Neuronal stem cell (in vitro differentiated cells): ENCODE measurements around the gene SAP30L.
A peak's percentile ranks its signal among the peaks of the same experiment; 100 is the strongest.

Experiments used
- DNase-seq: peaks from one replicate; pipeline ENCODE4 v3.0.0-alpha.2; 2013; ENCODE audit warnings: low spot score
- H2AFZ ChIP-seq: one replicate; pipeline ENCODE4 v1.6.1; 2013; ENCODE audit warnings: mild to moderate bottlenecking, low read length, inconsistent platforms
- H2AK5ac ChIP-seq: 2 replicates; pipeline ENCODE4 v1.6.1; 2013; ENCODE audit warnings: low read depth, mild to moderate bottlenecking, inconsistent platforms, low read length, moderate library complexity, mixed read lengths
- H2BK120ac ChIP-seq: 2 replicates; pipeline ENCODE4 v1.6.1; 2013; ENCODE audit warnings: low read depth, mild to moderate bottlenecking, inconsistent platforms, low read length, moderate library complexity, mixed read lengths
- H2BK12ac ChIP-seq: one replicate; pipeline ENCODE4 v1.6.1; 2013; ENCODE audit warnings: low read length, inconsistent platforms
- H2BK15ac ChIP-seq: 2 replicates; pipeline ENCODE4 v1.6.1; 2013; ENCODE audit warnings: mild to moderate bottlenecking, low read length, inconsistent platforms, mixed read lengths
- H2BK5ac ChIP-seq: one replicate; pipeline ENCODE4 v1.6.1; 2013; ENCODE audit warnings: inconsistent platforms, mild to moderate bottlenecking, low read length, moderate library complexity
- H3K14ac ChIP-seq: one replicate; pipeline ENCODE4 v1.6.1; 2013; ENCODE audit warnings: low read length, inconsistent platforms
- H3K18ac ChIP-seq: 2 replicates; pipeline ENCODE4 v1.6.1; 2013; ENCODE audit warnings: low read length, inconsistent platforms
- H3K23ac ChIP-seq: 2 replicates; pipeline ENCODE4 v1.6.1; 2013; ENCODE audit warnings: low read depth, mild to moderate bottlenecking, mixed read lengths, low read length, inconsistent platforms; ENCODE audit not compliant: poor library complexity
- H3K27ac ChIP-seq: replicated peaks from 3 replicates; pipeline ENCODE4 v1.5.1; 2013; ENCODE audit warnings: low read length, inconsistent platforms
- H3K27me3 ChIP-seq, 3 experiments: 2 replicates each; pipeline ENCODE4 v1.6.1; 2013; ENCODE audit warnings: low read length in 3 of 3, mild to moderate bottlenecking in 2 of 3, inconsistent platforms in 1 of 3, low read depth in 1 of 3, mixed read lengths in 1 of 3, moderate library complexity in 1 of 3; ENCODE audit not compliant: control insufficient read depth in 3 of 3, insufficient read depth in 3 of 3
- H3K36me3 ChIP-seq, 2 donors: replicated peaks in 1 of 2; 2 replicates each; pipeline ENCODE4 v1.6.1; 2013; ENCODE audit warnings: low read length in 2 of 2; ENCODE audit not compliant: control insufficient read depth in 2 of 2, insufficient read depth in 2 of 2
- H3K4ac ChIP-seq: 2 replicates; pipeline ENCODE4 v1.6.1; 2013; ENCODE audit warnings: inconsistent platforms, mild to moderate bottlenecking, low read length, moderate library complexity
- H3K4me1 ChIP-seq, 2 donors: 1 replicate in 1 of 2; 2 replicates in 1 of 2; pipeline ENCODE4 v1.6.1; 2013; ENCODE audit warnings: low read length in 2 of 2, low read depth in 1 of 2; ENCODE audit not compliant: control insufficient read depth in 2 of 2, insufficient read depth in 1 of 2
- H3K4me2 ChIP-seq: one replicate; pipeline ENCODE4 v1.6.1; 2013; ENCODE audit warnings: mild to moderate bottlenecking, low read length, inconsistent platforms; ENCODE audit not compliant: insufficient read depth, poor library complexity, severe bottlenecking
- H3K4me3 ChIP-seq, 2 donors: 2 replicates each; pipeline ENCODE4 v1.5.1; 2013; ENCODE audit warnings: low read length in 2 of 2, mild to moderate bottlenecking in 2 of 2, inconsistent platforms in 1 of 2, moderate library complexity in 1 of 2
- H3K79me1 ChIP-seq: one replicate; pipeline ENCODE4 v1.6.1; 2013; ENCODE audit warnings: low read depth, mild to moderate bottlenecking, inconsistent platforms, low read length, moderate library complexity
- H3K9ac ChIP-seq: one replicate; pipeline ENCODE4 v1.6.1; 2013; ENCODE audit warnings: mild to moderate bottlenecking, low read depth, low read length, inconsistent platforms; ENCODE audit not compliant: poor library complexity
- H3K9me3 ChIP-seq, 2 donors: replicated peaks in 1 of 2; 2 replicates each; pipeline versions ENCODE3 to v1.6.1; 2013; ENCODE audit warnings: low read length in 2 of 2, mild to moderate bottlenecking in 2 of 2, inconsistent platforms in 1 of 2, low read depth in 1 of 2, mixed read lengths in 1 of 2, moderate library complexity in 1 of 2; ENCODE audit not compliant: control insufficient read depth in 2 of 2, insufficient read depth in 1 of 2
- H4K8ac ChIP-seq: one replicate; pipeline ENCODE4 v1.6.1; 2013; ENCODE audit warnings: low read depth, mild to moderate bottlenecking, inconsistent platforms, low read length, moderate library complexity
- H4K91ac ChIP-seq: one replicate; pipeline ENCODE4 v1.6.1; 2013; ENCODE audit warnings: low read length, low read depth, mild to moderate bottlenecking, inconsistent platforms; ENCODE audit not compliant: poor library complexity
- WGBS, 2 donors: extraction: QIAGEN DNeasy Blood & Tissue Kit; methylation state at CpG; one replicate each; pipeline ENCODE4 v1.1.7; 2013; ENCODE audit warnings: missing lambda C conversion rate in 2 of 2, mixed read lengths in 1 of 2; ENCODE audit not compliant: insufficient read length in 2 of 2, insufficient replicate concordance in 1 of 2; ENCODE audit errors: extremely low coverage in 2 of 2; 5-methylcytosine and 5-hydroxymethylcytosine counted together

Gene SAP30L

GRCh38 chr5:154403234-154403633 is 42.6 kb upstream of the SAP30L start:
- H3K27me3 ChIP-seq = peaks cover 0 to 3% (median 0%) of the 10 kb centered on the region in 3 experiments
- no peak overlapping the region for H3K23ac ChIP-seq
- H3K27ac ChIP-seq = no peak overlapping the region
- H4K91ac ChIP-seq = no peak overlapping the region
- DNase-seq = no peak
- no peak overlapping the region for H2BK12ac ChIP-seq
- H3K4ac ChIP-seq = no peak overlapping the region
- H2BK5ac ChIP-seq = no peak overlapping the region
- no peak overlapping the region for H2BK120ac ChIP-seq
- no peak overlapping the region for H3K14ac ChIP-seq
- peaks cover 5 to 6% of the 10 kb centered on the region in 2 donors for H3K4me1 ChIP-seq
- H4K8ac ChIP-seq = no peak overlapping the region
- WGBS, 2 donors = no CpG with 5 or more reads among the region's 4 CpGs
- no peaks in the 10 kb centered on the region for H3K9me3 ChIP-seq
- H2BK15ac ChIP-seq = peak overlapping the region; percentile 25
- H2AFZ ChIP-seq = no peak overlapping the region
- no peak overlapping the region for H2AK5ac ChIP-seq
- H3K4me3 ChIP-seq = no peak overlapping the region
- no peak overlapping the region for H3K18ac ChIP-seq
- no peaks in the 10 kb centered on the region for H3K79me1 ChIP-seq
- H3K9ac ChIP-seq = peak overlapping the region; percentile 38
- H3K36me3 ChIP-seq = peaks cover 0 to 5% of the 10 kb centered on the region in 2 donors
- H3K4me2 ChIP-seq = no peak overlapping the region

GRCh38 chr5:154403776-154404387 is 41.9 kb upstream of the SAP30L start:
- Histone ChIP-seq H2BK120ac (no peak overlapping the region), H2AFZ (no peak overlapping the region), H2BK5ac (no peak overlapping the region), H3K4ac (peak overlapping the region; percentile 7), H3K27me3 (peaks cover 0 to 3% (median 0%) of the 10 kb centered on the region in 3 experiments), H3K9me3 (no peaks in the 10 kb centered on the region), H3K4me2 (no peak overlapping the region), H3K9ac (peak overlapping the region; percentile 25), H2AK5ac (no peak overlapping the region), H3K4me1 (peaks cover 5 to 6% of the 10 kb centered on the region in 2 donors), H3K18ac (no peak overlapping the region), H2BK12ac (no peak overlapping the region), H3K14ac (peak overlapping the region; percentile 32), H4K8ac (no peak overlapping the region), H3K36me3 (peaks cover 0 to 8% of the 10 kb centered on the region in 2 donors), H3K4me3 (no peak overlapping the region), H4K91ac (peak overlapping the region; percentile 6), H3K23ac (no peak overlapping the region), H3K27ac (no peak overlapping the region), H3K79me1 (no peaks in the 10 kb centered on the region), H2BK15ac (no peak overlapping the region)
- no peak for DNase-seq
- no CpG with 5 or more reads among the region's 8 CpGs for WGBS, 2 donors

GRCh38 chr5:154405078-154405792 is 40.6 kb upstream of the SAP30L start:
- H3K4me1 ChIP-seq = peaks cover 5 to 6% of the 10 kb centered on the region in 2 donors
- H3K27ac ChIP-seq = no peak overlapping the region
- WGBS, 2 donors = no CpG with 5 or more reads among the region's 37 CpGs
- peaks cover 0 to 10% of the 10 kb centered on the region in 2 donors for H3K36me3 ChIP-seq
- H2BK15ac ChIP-seq = no peak overlapping the region
- no peak overlapping the region for H3K14ac ChIP-seq
- H3K4ac ChIP-seq = no peak overlapping the region
- peak; percentile 69 for DNase-seq
- no peak overlapping the region for H2BK120ac ChIP-seq
- no peak overlapping the region for H3K23ac ChIP-seq
- H4K8ac ChIP-seq = no peak overlapping the region
- H3K27me3 ChIP-seq = peaks cover 0 to 3% (median 0%) of the 10 kb centered on the region in 3 experiments
- no peaks in the 10 kb centered on the region for H3K9me3 ChIP-seq
- H2BK5ac ChIP-seq = no peak overlapping the region
- H3K4me3 ChIP-seq = no peak overlapping the region
- peak overlapping the region; percentile 92 for H2AFZ ChIP-seq
- H2BK12ac ChIP-seq = no peak overlapping the region
- no peak overlapping the region for H4K91ac ChIP-seq
- peak overlapping the region; percentile 85 for H3K18ac ChIP-seq
- peak overlapping the region; percentile 54 for H3K4me2 ChIP-seq
- H2AK5ac ChIP-seq = no peak overlapping the region
- peak overlapping the region; percentile 32 for H3K9ac ChIP-seq
- H3K79me1 ChIP-seq = no peaks in the 10 kb centered on the region

- whole genome bisulfite sequencing, 2 donors = no CpG with 5 or more reads among the region's 8 CpGs
- no peak overlapping the region for H2BK12ac ChIP-seq
- H3K4me1 ChIP-seq = peaks cover 5 to 6% of the 10 kb centered on the region in 2 donors
- no peak overlapping the region for H4K91ac ChIP-seq
- no peak overlapping the region for H2AFZ ChIP-seq
- H3K27me3 ChIP-seq = peaks cover 0 to 3% (median 0%) of the 10 kb centered on the region in 3 experiments
- H4K8ac ChIP-seq = no peak overlapping the region
- H2BK120ac ChIP-seq = no peak overlapping the region
- H2BK5ac ChIP-seq = no peak overlapping the region
- no peak overlapping the region for H3K9ac ChIP-seq
- H3K27ac ChIP-seq = no peak overlapping the region
- no peak overlapping the region for H3K23ac ChIP-seq
- no peak for DNase-seq
- H3K14ac ChIP-seq = no peak overlapping the region
- H3K79me1 ChIP-seq = no peaks in the 10 kb centered on the region
- no peak overlapping the region for H3K4ac ChIP-seq
- no peak overlapping the region for H2AK5ac ChIP-seq
- no peak overlapping the region for H3K18ac ChIP-seq
- no peaks in the 10 kb centered on the region for H3K9me3 ChIP-seq
- no peak overlapping the region for H3K4me2 ChIP-seq
- no peak overlapping the region for H3K4me3 ChIP-seq
- H3K36me3 ChIP-seq = peaks cover 0 to 20% of the 10 kb centered on the region in 2 donors
- no peak overlapping the region for H2BK15ac ChIP-seq
Observed at GRCh38 chr5:154406231-154406630, 39.6 kb upstream of the SAP30L start.
